CD4-positive, alpha-beta T cell treated with Interleukin-4 for 4 hours (primary cell): ENCODE measurements around the gene CIC.
"Not testable (repeated sequence)": the region's sequence is repeated elsewhere in the genome, so short reads cannot be mapped to it uniquely, and the experiment has no call there.

ENCODE experiments used
- DNase-seq: peaks from one replicate; pipeline ENCODE4 v3.0.0-alpha.2; 2020

Gene CIC

DNA sequence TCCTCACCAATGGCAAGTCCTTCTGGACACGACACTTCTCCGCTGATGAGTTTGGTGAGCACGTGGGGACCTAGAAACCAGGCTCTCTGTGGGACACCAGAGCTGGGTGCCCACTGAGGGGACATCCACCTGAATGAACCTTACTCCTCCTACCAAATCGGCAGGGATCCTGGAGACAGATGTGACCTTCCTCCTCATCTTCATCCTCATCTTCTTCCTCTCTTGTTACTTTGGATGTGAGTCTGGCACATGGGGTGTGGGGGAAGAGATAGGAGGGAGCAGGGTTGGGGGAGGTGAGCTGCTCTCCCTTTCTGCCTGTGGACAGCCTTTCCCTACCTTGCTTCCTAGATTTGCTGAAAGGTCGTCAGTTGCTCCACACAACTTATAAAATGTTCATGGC is 46.0 kb downstream of the CIC start:
- no peak for DNase-seq

DNA sequence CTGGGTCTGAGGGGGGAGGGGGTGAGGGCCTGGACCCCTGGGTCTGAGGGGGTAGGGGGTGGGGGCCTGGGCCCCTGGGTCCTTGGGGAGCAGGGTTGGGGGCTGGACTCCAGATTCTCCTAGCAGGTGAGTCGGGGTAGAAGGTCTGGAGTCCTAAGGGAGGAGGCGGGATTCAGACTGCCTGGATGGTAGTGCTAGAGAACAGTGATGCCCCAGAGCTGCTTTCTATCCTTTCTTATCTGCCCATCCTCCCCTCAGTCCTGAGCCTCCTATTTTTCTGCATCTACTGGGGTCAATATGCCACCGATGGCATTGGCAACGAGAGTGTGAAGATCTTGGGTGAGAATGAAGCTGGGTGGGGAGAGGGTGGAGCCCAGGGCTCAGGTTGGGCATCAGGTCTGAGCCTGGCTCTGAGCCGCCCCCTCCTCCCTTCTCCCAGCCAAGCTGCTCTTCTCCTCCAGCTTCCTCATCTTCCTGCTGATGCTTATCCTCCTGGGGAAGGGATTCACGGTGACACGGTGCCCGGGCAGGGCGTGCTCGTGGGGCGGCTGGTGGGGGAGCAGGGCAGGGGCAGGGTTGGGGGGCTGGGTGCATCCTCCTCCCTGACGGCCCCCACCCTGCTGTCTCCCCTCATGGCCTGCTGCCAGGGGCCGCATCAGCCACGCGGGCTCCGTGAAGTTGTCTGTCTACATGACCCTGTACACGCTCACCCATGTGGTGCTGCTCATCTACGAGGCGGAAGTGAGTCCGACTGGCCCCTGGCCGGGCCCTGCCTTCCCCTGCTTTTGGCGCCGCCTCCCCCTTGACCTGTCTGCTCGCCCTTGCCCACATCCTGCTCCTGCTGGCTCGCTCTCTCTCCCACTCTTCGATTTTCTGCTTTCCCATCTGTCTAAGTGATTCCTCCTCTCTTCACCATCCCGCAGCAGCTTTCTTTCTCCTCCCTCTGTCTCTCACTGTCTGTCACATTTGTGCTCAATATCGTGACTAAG is 47.5 kb downstream of the CIC start:
- DNase-seq = no peak

DNA sequence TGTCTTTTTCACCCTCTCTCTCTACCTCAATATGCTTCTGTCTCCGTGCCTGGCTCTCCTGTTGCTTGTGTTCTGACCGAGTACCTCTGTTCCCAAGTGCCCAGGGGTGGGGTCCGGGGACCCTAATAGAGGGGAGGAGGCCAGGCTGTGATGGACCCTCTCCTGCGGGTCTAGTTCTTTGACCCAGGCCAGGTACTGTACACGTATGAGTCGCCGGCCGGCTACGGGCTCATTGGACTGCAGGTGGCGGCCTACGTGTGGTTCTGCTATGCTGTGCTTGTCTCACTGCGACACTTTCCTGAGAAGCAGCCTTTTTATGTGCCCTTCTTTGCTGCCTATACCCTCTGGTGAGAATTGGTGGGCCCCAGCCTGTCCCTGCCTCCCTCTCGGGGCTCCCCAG is 48.5 kb downstream of the CIC start:
- no peak for DNase-seq

DNA sequence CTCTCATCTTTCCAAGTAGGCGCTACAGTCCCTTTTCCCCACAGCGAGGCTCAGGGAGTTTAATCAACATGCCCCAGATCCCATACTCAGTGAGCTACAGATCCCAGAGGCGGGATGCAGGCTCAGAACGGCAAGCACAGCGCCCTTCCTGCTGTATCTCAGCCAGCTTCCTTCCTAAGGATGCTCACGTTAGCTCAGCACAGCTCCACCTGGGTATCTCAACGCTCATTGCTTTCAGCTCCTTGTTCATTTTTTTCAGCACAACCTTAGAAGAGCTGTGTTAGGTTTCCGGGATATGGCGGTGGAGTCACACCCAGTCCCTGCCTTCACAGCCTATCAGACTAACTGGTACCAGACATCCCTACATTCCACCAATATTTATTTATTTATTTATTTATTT is 53.3 kb downstream of the CIC start:
- no peak for DNase-seq

DNA sequence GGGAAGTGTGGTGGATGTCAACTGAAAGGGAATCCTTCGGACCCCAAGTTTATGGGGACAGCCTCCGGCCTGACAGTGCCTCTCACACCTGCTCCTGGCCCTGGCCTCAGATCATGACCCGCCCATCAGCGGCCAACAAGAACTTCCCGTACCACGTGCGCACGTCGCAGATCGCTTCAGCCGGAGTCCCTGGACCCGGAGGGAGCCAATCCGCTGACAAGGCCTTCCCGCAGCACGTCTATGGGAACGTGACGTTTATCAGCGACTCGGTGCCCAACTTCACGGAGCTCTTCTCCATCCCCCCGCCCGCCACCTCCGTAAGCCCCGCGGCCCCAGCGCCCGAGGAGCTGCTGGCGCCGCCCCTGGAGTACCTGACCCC is 54.4 kb downstream of the CIC start:
- no peak for DNase-seq

DNA sequence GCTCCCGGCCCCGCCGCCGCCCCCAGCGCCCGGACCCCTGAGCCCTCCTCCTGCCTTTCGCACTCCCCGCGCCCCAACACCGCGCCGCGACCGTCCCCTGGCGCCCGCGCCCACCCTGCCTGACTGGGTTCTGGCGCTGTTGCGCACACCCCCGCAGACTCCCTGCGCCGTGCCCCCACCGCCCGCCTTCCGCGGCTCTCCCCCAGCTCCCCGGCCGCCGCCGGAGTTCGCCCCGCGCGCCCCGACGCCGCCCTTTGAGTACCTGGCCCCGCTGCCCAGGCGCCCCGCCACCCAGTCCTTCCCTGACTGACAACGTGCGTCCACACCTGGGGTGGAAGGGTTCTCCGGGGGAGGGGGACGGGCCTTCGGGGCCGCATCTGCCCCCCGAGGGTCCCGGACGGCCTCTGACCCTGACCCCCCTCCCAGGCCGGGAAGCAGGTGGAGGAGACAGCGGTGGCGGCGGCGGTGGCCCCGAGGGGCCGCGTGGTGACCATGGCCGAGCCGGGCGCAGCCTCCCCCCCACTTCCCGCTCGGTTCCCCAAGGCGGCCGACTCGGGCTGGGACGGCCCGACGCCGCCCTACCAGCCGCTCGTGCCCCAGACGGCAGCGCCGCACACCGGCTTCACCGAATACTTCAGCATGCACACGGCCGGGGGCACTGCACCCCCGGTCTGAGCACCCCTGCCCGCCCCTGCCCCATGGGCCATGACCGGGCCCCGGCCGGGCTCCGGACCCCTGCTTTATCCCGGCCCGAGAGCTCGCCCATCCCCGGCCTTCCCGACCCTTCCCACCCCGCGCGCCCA is 55.0 kb downstream of the CIC start:
- no peak for DNase-seq

DNA sequence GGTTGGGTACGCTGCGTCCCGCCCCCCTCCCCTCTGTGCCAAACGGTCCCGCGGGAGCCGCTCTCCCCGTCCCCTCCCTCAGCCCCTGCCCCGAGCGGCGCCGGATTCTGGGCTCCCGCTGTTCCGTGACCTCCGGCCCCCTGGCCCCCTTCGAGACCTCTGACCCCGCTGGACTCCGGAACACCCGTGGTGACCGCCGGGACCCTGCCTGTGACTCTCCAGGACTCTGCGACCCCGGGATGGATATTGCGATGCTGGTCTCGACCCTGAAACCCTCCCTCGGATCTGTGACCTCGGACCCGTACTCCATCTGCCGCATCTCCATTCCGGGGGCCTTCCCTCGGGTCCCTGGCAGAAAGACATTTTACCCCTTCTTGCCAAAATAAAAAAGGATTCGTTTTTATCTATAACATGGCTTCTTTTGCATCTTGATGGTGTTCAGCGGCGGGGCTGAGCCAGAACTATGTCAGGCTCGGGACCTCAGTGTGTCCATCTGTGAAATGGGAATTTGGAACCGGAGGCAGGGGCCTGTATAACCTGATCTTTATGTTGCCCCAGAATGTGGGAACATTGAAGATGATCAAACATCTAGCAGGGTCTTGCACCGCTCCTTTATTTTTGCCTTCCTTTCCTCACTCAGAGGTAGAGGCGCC is 55.7 kb downstream of the CIC start:
- no peak for DNase-seq

DNA sequence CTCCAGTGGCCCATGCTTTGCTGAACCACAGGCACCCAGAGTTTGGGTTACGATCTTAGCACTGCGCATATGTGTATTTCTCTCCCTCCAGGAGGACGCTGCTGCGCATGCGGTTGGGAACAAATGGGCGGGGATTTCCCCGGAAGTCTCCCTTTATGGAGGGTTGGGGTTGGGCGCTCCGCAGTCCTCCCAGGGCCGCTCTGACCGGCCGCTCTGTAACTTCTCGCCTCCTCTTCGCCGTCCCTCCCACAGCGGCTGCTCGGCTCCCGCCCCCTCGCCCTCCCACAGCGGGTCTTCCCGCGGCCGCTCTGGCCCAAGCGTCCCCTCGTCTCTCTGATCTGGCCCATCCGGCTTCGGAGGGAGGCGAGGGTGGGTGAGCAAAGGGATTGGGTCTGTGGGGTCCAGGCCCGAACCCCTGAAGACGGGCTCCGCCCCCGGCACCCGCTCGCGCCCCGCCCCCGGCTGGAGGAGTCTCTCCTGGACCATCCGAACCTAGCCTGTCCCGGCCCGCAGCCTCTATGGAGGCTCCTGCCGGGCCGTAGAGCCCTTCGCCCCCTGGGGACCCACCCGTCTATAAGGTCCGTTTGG is 56.4 kb downstream of the CIC start, which contains the start of gene MEGF8:
Gene MEGF8 (plus strand): TSS at position 328 of the 588 bp plus-strand sequence. CDS start 609 bp downstream, outside the sequence.
- DNase-seq = peak; percentile 99

DNA sequence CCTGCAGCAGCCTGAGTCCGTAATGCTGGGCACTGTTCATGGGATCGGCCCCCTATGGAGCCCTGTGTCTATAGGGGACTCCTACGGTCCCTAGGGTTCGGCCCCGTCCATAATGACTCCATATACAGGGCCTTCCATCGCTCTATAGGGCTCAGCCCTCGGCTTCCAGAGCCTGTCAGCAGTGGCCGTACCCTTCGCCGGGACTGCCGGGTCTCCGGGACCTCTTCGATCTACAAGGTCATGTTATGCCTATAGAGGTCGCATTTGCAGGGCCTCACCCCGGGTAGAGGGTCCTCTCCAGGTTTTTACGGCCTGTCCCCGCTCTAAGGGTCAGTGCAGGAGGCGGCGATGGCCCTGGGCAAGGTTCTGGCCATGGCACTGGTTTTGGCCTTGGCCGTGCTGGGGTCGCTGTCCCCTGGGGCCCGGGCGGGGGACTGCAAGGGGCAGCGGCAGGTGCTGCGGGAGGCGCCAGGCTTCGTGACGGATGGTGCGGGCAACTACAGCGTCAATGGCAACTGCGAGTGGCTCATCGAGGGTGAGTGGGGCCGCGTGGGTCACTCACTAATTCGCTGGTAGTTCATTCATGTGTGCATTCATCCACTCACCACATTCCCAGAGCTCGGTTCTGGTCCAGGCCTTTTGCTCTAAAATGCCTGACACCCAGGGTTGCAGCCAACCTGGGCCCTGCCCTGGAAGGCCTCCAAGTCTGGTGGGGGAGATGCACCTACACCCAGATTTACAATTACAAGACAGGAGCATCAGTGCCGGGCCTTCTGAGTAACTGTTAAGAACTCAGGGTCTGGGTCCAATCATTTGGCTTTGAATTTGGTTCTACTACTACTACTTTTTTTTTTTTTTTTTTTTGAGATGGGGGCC is 57.1 kb downstream of the CIC start:
- DNase-seq = no peak

DNA sequence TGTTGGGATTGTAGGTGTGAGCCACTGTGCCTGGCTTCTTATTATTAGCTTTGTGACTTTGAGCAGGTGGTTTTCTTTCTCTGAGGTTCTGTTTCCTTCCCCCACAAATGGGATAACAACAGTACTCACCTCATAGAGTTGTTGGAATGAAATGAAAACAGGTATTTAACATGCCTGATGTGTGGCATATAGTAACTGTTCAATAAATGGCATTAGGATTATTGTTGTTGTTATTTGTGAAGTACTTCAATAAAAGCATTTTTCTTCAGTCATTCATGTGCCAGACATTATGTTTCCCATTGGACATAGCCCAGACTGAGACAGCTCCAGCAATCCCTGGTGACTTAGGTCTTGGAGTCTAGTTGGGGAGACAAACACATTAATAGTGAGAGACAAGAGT is 57.9 kb downstream of the CIC start:
- no peak for DNase-seq

DNA sequence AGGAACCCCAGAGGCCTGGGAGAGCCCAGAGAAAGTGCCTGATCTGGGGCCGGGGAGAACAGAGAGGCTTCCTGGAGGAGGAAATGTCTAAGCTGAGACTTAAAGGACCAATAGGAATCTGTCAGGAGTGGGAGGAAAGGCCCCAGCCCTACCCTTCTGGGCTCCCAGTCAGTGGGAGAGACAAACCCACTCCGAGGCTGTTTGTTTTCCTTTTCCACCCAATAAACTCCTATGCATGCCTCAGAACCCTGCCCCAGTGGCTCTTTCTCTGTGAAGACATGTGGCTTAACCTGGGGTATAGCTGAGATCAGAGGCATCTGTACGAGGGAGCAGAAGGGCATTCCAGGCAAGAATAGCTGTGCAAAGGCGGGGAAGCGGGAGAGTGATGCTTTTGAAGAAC is 58.3 kb downstream of the CIC start:
- DNase-seq = no peak

DNA sequence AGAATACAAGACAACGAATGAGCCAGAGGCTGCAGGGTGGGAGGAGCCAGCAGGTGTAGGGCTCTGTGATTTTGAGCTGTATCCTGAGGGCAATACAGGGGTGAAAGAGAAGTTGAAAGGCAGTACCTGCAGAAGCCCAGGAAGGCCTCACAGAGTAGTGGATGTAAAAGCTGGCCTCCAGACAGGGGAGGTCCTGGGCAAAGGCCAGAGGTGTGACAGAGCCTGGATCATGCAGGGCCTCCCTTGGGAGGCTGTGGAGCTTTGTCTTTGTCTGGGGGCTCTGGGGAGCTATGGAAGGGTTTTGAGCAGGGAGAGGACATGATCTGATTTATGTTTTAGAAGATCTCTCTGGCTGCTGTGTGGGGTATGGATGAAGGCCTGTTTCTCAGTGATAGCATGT is 59.1 kb downstream of the CIC start:
- DNase-seq = no peak

DNA sequence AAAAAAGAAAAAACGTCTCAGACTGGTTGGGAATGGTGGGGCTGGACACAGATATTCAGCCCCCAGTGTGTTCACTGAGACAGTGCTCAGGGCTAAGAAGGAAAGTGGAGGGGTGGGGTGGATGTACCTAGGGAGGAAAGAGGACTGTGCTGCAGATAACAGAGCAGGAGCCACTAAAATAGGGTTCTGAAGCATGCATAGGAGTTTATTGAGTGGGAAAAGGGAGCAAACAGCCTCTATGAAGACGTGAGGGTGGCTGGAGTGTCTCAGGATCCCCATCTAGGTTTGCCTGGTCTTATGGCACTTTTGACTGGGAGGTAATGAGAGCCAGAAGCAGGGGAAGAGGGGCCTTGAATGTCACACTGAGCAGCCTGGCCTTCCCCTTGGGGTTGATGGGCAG is 59.8 kb downstream of the CIC start:
- no peak for DNase-seq

DNA sequence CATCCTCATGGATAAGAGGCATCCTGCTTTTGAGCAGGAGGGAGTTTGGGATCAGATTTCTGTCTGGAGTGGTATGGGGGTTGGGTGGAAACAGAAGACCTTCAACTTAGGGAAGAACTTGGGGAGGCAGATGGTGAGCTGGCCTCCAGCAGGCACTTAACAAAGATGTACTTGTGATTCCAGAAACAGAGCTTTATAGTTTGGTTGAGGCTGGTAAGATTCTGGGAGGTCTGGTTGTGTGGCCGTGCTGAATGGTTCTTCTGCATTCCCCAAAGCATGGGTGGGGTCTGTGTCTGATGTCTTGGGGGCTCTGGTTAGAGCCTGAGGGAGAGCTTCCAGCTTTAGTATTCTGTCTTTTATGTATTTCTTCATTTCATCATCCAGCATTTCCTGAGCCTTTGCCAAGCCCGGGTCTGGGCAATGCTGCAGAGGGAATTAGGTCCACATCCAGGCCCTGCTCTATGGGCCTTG is 61.2 kb downstream of the CIC start:
- DNase-seq = no peak

DNA sequence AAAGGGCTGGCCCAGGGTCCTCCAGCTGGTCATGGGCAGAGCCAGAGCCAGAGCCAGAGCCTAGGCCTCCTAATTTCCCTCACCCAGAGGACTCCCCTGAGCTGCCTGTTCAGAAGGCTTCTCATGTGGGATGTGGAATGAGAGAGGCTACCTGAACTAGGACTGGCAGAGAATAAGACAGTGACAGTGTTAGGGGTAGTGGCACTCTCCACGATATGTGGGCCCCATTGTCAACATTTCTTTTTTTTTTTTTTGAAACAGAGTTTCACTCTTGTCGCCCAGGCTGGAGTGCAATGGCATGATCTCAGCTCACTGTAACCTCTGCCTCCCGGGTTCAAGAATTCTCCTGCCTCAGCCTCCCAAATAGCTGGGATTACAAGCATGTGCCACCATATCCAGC is 62.3 kb downstream of the CIC start:
- not testable (repeated sequence) for DNase-seq

DNA sequence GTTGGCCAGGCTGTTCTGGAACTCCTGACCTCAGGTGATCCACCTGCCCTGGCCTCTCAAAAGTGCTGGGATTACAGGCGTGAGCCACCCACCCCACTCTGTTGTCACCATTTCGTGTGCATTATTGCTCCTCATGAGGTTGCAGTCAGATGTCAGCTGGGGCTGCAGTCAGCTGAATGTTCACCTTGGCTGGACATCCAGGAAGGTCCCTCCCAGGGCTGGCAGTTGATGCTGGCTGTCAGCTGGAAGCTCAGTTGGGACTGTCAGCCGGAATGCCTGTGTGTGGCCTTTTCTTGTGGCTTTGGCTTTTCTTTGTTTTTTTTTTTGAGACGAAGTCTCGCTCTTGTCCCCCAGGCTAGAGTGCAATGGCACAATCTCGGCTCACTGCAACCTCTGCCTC is 63.0 kb downstream of the CIC start:
- DNase-seq = no peak

DNA sequence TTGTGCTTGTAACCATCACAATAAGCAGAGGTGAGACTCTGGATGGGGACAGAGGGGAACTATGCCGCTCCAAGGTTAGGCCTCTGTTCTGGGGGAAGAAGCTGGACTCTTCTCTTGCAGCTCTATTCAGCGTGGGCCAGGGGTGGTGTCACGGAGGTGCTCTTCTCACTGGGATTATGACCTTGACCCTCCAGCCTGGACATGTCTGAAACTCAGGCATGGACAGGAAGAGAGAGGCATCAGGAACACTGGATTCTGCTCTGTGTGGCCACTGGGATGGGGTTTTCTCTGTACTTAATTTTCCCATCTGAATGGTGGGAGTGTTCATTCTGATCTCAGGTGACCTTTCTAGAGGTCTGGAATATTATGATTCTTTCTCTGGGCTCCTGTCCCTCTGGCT is 64.0 kb downstream of the CIC start:
- no peak for DNase-seq

DNA sequence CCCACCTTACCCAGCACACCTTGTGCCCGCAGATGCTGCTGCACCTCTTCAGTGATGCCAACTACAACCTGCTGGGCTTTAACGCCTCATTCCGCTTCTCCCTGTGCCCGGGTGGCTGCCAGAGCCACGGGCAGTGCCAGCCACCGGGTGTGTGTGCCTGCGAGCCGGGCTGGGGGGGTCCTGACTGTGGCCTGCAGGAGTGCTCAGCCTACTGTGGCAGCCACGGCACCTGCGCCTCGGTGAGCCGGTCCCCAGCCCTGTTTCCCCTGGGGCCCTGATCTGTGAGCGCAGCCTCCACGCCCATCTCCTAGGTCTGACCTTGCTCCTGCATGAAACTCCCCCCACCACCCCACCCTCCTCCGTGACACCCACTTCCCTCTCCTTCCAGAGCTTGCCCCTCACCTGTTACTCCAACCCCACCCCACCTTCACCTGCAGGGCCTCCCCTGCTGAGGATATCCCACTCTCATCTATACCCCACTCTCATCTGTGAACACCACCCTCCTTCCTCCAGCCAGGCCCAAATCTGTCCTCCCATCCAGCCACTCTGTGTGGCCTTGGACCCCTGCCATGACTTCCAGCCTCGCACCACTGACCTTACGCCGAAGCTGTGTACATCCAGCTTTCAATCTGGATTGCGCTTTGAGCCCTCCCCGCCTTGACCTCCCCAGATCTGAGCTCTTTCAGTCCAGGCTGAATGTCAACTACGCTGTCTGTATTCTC is 65.1 kb downstream of the CIC start:
- no peak for DNase-seq

DNA sequence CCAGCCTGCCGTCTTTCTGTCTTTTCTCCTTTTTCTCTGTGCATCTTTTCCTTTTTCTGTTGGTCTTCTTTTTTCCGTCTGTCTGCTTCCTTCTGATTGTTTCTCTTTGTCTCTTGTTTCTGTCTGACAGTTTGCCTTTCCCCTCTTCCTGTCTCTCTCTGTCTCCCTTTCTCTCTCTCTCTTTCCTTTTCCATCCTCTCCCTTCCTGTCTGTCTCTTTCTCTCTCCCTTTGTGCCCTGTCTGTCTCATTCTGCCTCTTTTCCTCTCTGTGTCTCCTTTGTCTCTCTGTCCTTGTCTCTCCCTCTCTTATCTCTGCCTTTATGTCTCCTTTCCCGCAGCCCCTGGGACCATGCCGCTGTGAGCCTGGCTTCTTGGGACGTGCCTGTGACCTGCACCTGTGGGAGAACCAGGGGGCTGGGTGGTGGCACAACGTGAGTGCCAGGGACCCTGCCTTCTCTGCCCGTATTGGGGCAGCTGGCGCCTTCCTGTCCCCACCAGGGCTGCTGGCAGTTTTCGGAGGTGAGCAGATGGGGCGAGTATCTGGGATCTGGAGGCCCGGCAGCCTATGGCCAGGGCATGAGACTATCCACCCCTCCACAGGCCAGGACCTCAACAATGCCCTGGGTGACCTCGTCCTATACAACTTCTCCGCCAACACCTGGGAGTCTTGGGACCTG is 65.8 kb downstream of the CIC start:
- DNase-seq = no peak

DNA sequence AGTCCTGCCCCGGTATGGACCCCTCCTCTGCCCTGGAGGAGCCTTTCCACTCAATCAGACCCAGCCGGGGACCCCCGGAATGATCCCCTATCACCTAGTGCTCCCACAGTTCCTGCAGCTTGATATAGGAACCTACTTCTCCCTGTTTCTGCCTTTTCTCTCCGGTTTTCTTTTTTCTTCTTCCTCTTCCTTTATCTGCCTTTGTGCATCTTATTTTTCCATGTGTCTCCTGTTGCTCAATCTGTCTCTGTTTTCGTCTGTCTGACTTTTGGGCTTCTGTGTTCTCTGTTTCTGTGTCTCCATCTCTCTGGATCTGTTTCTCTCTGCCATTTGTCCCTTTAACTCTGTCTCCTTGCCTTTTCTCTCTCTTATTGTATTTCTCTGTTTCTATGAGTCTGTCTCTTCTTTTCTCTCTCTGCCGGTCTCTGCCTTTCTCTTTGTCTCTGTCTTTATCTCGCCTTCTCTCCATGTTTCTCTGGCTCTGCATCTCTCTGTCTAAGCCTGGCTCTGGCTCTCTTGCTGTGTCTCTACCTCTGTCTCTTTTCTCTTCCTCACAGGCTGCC is 66.4 kb downstream of the CIC start:
- no peak for DNase-seq
